K562 (cell line): ENCODE data around the gene PTPRG. TPM values are rescaled to one million over a fixed set of nuclear protein-coding genes. Genes with fewer than 3 reads are reported as not detected.

Experiments
- BACH1 ChIP-seq: fragments of 200-800 bp; sonication (Bioruptor generic); IDR thresholded peaks from 2 replicates; pipeline ENCODE4 v1.6.1; 2016; ENCODE audit warnings: missing genetic modification characterization, missing compliant biosample characterization
- CBX3 ChIP-seq, 2 experiments: IDR thresholded peaks; 1 replicate in 1 of 2; 2 replicates in 1 of 2; pipeline ENCODE4 v1.6.1; 2012; ENCODE audit warnings: inconsistent platforms in 2 of 2, low read length in 2 of 2, borderline replicate concordance in 1 of 2, control low read depth in 1 of 2
- JUND ChIP-seq, 2 experiments: IDR thresholded peaks; 2 replicates in 1 of 2; 3 replicates in 1 of 2; pipeline ENCODE4 v1.6.1; 2011; ENCODE audit warnings: borderline replicate concordance in 2 of 2, low read depth in 2 of 2, low read length in 2 of 2, improper control_type of control experiment in 1 of 2, missing biosample characterization in 1 of 2, missing genetic modification characterization in 1 of 2, missing genetic modification reagents in 1 of 2
- KHSRP ChIP-seq: fragments of 450-650 bp; IDR thresholded peaks from 2 replicates; pipeline ENCODE4 v1.6.1; 2017
- SETDB1 ChIP-seq: IDR thresholded peaks from one replicate; pipeline ENCODE4 v1.6.1; 2012; ENCODE audit warnings: low read length, control low read depth, inconsistent platforms
- SNRNP70 ChIP-seq: fragments of 200-400 bp; formaldehyde crosslinking; optimal IDR thresholded peaks from 2 replicates; pipeline ENCODE3; 2017; ENCODE audit warnings: low read depth, low read length
- SRSF9 ChIP-seq: fragments of 200-400 bp; formaldehyde crosslinking; IDR thresholded peaks from 2 replicates; pipeline ENCODE4 v1.6.1; 2017; ENCODE audit warnings: low read depth, low read length, borderline replicate concordance
- ZNF407 ChIP-seq: fragments of 450-650 bp; IDR thresholded peaks from 2 replicates; pipeline ENCODE4 v1.6.1; 2016; ENCODE audit warnings: low read depth
- ZZZ3 ChIP-seq: fragments of 450-650 bp; IDR thresholded peaks from 2 replicates; pipeline ENCODE4 v1.6.1; 2016; ENCODE audit warnings: antibody characterized with exemption, mild to moderate bottlenecking, moderate library complexity
- polyA plus RNA-seq, 8 experiments: library from polyadenylated mRNA; depleted of rRNA in 4 of 8; stranded (reverse) in 5 of 8; unstranded in 3 of 8; fragments of >200 nt; fragmentation: Nextera tagmentation in 2 of 8; fragmentation: Illumina TruSeq in 1 of 8; extraction: Ambion mirVana in 2 of 8; extraction: Trizol in 1 of 8; gene quantifications; 2 replicates each; pipeline versions ENCODE4 v1.2.1 to v1.2.3, GENCODE V29; 2011 to 2014; ENCODE audit warnings: inconsistent platforms in 1 of 8, missing spikeins in 1 of 8
- total RNA-seq, 7 experiments: library from RNA; depleted of rRNA in 6 of 7; stranded (reverse); fragments of >200 nt in 6 of 7; fragmentation: Illumina TruSeq in 2 of 7; extraction: Trizol in 2 of 7; gene quantifications; 2 replicates each; pipeline versions ENCODE4 v1.2.1 to v1.2.3, GENCODE V29; 2011 to 2021; ENCODE audit warnings: low replicate concordance in 1 of 7

Gene PTPRG
- total and polyA plus RNA-seq, 9 of the 15 experiments (the other 6 are each of a cell fraction or from before 2014, with no cell fraction given), result 0.16 TPM; not detected in 8

- TF ChIP-seq ZNF407 (no peak), BACH1 (tag) (no peak), SRSF9 (no peak), ZZZ3 (no peak), SETDB1 (no peak), SNRNP70 (no peak), KHSRP (no peak), JUND (IDR thresholded peaks at IDR 0.05; ENCODE audit: borderline replicate concordance, low read depth, low read length) (no peak), JUND (tag; IDR thresholded peaks at IDR 0.05; ENCODE audit: borderline replicate concordance, low read depth, low read length) (no peak), CBX3 (IDR thresholded peaks at IDR 0.05; ENCODE audit: borderline replicate concordance in 1 of 2, low read length in 2 of 2) (no peak)
- TF ChIP-seq, all 486 proteins: peak for 0
Observed at GRCh38 chr3:62093025-62093424, 531.7 kb downstream of the PTPRG start (continued).
